Measurements from ENCODE around the gene A4GALT. TPM values are rescaled to one million over a fixed set of nuclear protein-coding genes. Genes with fewer than 3 reads are reported as not detected.
"Not testable (repeated sequence)": the region's sequence is repeated elsewhere in the genome, so short reads cannot be mapped to it uniquely, and the experiment has no call there.

Gene A4GALT
- total RNA-seq, 4 donors from 2014 or later = 5.8 to 13.3 (median 8.6) TPM

DNA sequence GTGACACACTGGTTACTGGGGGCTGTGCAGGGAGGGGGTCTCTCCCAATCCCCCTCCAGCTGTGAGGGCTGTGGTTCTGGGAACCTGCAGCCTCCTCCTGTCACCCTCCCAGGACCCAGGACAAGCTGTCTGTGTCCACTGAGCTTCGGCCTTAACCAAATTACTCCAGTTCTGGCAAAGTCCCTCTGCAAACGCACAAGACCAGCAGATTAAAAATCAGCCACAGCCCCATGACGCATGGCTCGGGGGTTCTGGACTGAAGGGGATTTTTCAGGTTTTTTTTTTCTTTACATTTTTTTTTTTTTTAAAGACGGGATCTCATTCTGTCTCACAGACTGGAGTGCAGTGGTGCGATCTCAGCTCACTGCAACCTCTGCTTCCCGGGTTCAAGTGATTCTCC is 32.2 kb upstream of the A4GALT start:
- H3K27me3 ChIP-seq = no peaks in the 10 kb centered on the region
- peak overlapping the region; percentile 65 to 79 (median 70) for H3K27ac ChIP-seq
- intact Hi-C loops (cut with DNase I; ENCODE audit: low total_unique reads) (loop anchor here (10.0 kb wide), 1 partner anchor 1288 kb away; the partner anchor contains the start of genes ACO2 and PHF5A), in situ Hi-C loops (cut with MboI; ENCODE audit: low sequenced_read_pairs in 4 of 4) (no loop called here)
- H3K9me3 ChIP-seq = no peaks in the 10 kb centered on the region
- no peaks in the 10 kb centered on the region for H3K36me3 ChIP-seq
- peaks cover 9 to 11% of the 10 kb centered on the region in 2 donors for H3K4me1 ChIP-seq
- TF ChIP-seq POLR2A (IDR thresholded peaks at IDR 0.05) = no peak
- TF ChIP-seq, protein P1, sequence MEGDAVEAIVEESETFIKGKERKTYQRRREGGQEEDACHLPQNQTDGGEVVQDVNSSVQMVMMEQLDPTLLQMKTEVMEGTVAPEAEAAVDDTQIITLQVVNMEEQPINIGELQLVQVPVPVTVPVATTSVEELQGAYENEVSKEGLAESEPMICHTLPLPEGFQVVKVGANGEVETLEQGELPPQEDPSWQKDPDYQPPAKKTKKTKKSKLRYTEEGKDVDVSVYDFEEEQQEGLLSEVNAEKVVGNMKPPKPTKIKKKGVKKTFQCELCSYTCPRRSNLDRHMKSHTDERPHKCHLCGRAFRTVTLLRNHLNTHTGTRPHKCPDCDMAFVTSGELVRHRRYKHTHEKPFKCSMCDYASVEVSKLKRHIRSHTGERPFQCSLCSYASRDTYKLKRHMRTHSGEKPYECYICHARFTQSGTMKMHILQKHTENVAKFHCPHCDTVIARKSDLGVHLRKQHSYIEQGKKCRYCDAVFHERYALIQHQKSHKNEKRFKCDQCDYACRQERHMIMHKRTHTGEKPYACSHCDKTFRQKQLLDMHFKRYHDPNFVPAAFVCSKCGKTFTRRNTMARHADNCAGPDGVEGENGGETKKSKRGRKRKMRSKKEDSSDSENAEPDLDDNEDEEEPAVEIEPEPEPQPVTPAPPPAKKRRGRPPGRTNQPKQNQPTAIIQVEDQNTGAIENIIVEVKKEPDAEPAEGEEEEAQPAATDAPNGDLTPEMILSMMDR (IDR thresholded peaks at IDR 0.05 in 4 of 5, conservative IDR thresholded peaks at IDR 0.05 in 1 of 5) = no peak
- DNase-seq (no peak), ATAC-seq (no peak)
- H3K4me3 ChIP-seq = no peak overlapping the region

DNA sequence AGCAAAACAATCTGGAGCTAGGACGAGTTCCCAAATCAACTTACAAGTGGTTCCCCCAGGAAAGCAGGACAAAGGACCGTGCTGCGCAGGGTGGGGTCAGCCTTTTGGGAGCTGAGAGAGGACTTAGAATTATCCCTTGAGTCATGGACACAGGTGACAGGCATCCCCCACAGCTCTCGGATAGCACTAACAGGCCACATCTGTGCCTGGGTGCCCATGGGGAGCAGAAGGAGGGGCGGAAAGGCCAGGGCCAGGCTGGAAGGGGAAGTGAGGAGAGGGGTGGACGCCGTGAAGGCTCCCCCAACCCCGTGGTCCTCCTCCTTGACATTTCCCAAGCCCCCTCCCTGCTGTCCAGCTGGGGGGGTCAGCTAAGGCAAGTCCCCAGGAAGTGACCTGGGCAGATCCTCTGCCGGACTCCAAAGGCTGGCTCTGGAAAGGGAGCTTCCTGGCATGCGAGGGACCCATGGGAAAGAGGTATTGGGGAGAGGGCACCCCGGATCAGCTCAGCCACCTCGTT is 31.6 kb upstream of the A4GALT start:
- no peaks in the 10 kb centered on the region for H3K9me3 ChIP-seq
- no peak overlapping the region for H3K4me3 ChIP-seq
- H3K27me3 ChIP-seq = no peaks in the 10 kb centered on the region
- no peak for DNase-seq
- in situ Hi-C loops (cut with MboI; ENCODE audit: low sequenced_read_pairs in 4 of 4) (no loop called here), intact Hi-C loops (cut with DNase I; ENCODE audit: low total_unique reads) (loop anchor here (10.0 kb wide), 1 partner anchor 1287 kb away; the partner anchor contains the start of genes ACO2 and PHF5A)
- ATAC-seq = peak in 1 of 2 donors; percentile 13
- TF ChIP-seq, protein P1 (IDR thresholded peaks at IDR 0.05 in 4 of 5, conservative IDR thresholded peaks at IDR 0.05 in 1 of 5) = no peak
- no peak for TF ChIP-seq POLR2A (IDR thresholded peaks at IDR 0.05)
- peaks cover 9 to 11% of the 10 kb centered on the region in 2 donors for H3K4me1 ChIP-seq
- no peaks in the 10 kb centered on the region for H3K36me3 ChIP-seq
- peak overlapping the region; percentile 65 to 79 (median 70) for H3K27ac ChIP-seq

DNA sequence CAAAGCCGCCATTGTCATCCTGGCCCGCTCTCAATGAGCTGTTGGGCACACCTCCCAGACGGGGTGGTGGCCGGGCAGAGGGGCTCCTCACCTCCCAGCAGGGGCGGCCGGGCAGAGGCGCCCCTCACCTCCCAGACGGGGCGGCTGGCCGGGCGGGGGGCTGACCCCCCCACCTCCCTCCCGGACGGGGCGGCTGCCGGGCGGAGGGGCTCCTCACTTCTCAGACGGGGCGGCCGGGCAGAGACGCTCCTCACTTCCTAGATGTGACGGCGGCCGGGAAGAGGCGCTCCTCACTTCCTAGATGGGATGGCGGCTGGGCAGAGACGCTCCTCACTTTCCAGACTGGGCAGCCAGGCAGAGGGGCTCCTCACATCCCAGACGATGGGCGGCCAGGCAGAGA is 29.8 kb upstream of the A4GALT start:
- intact Hi-C loops (cut with DNase I; ENCODE audit: low total_unique reads) = loop anchor here (10.0 kb wide), 1 partner anchor 1286 kb away; the partner anchor contains the start of genes ACO2 and PHF5A
- in situ Hi-C loops (cut with MboI; ENCODE audit: low sequenced_read_pairs in 4 of 4) = not testable (repeated sequence)

DNA sequence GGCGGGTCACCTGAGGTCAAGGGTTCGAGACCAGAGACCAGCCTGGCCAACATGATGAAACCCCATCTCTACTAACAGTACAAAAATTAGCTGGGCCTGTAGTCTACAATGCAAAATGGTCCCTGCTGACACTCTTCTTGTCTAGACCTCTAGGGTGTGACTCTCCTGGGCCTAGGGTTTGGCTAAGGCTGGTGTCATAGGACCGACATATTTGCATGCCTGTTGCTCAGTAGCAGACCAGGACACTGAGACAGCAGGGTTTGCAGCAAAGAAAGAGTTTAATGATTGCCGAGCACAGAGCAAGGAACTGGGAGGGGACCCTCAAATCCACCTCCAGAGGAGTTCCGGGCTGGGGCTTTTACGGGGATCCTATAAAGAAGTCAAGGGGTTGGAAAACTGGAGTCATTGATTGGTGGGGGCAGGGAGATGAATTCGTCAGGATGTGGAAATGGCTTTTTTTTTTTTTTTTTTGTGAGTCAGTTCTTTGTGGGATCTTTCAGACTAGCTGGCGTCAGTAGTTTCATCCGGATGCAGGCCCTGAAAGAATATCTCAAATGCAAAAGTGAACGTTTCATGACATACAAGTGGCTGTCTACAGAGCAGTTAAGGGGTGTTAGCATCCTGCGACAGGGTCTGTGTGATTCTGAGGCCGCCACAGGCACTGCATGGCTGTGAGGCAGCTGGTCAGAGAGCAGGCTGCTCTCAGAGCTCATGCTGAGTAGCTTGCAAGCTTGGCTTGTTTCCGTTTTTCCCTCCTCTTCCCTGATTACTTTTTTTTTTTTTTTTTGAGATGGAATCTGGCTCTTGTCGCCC is 27.2 kb upstream of the A4GALT start:
- ATAC-seq (no peak), DNase-seq (no peak)
- H3K4me1 ChIP-seq = peaks cover 18 to 22% of the 10 kb centered on the region in 2 donors
- H3K27ac ChIP-seq = peak overlapping the region; percentile 10 to 68 (median 48)
- in situ Hi-C loops (cut with MboI; ENCODE audit: low sequenced_read_pairs in 4 of 4) = no loop called here
- intact Hi-C loops (cut with DNase I; ENCODE audit: low total_unique reads) = no loop called here
- H3K27me3 ChIP-seq = no peaks in the 10 kb centered on the region
- H3K4me3 ChIP-seq = no peak overlapping the region
- no peaks in the 10 kb centered on the region for H3K36me3 ChIP-seq
- TF ChIP-seq POLR2A (IDR thresholded peaks at IDR 0.05) = no peak
- TF ChIP-seq, protein P1 (IDR thresholded peaks at IDR 0.05 in 4 of 5, conservative IDR thresholded peaks at IDR 0.05 in 1 of 5) = no peak
- no peaks in the 10 kb centered on the region for H3K9me3 ChIP-seq

More for the DNA sequence above, 29.8 kb upstream of the A4GALT start:
- not testable (repeated sequence) for DNase-seq, ATAC-seq, H3K36me3 ChIP-seq, H3K27me3 ChIP-seq, H3K27ac ChIP-seq, H3K9me3 ChIP-seq, H3K4me3 ChIP-seq
- peaks cover 9 to 11% of the 10 kb centered on the region in 2 donors for H3K4me1 ChIP-seq

DNA sequence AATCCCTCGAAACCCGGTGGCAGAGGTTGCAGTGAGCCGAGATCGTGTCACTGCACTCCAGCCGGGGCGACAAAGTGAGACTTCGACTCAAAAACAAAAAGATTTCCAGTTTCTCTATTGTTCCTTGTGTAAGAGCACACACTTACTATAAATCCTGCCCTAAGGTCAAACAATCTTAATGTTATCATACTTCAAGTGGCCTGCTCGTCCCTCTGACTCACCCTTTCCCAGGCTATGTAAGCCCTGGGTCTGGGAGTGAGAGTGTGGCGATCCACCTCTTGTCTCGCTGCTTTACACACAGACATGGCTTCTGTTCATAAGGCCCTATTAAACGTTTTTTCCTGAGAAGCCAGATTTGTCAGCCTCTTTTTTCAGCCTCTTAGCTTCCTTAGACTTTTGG is 24.4 kb upstream of the A4GALT start:
- H3K27ac ChIP-seq = no peak overlapping the region
- H3K9me3 ChIP-seq = no peaks in the 10 kb centered on the region
- no peak for TF ChIP-seq POLR2A (IDR thresholded peaks at IDR 0.05)
- TF ChIP-seq, protein P1 (IDR thresholded peaks at IDR 0.05 in 4 of 5, conservative IDR thresholded peaks at IDR 0.05 in 1 of 5) = no peak
- peaks cover 12 to 15% of the 10 kb centered on the region in 2 donors for H3K4me1 ChIP-seq
- H3K36me3 ChIP-seq = no peaks in the 10 kb centered on the region
- no peak overlapping the region for H3K4me3 ChIP-seq
- intact Hi-C loops (cut with DNase I; ENCODE audit: low total_unique reads) = no loop called here
- H3K27me3 ChIP-seq = no peaks in the 10 kb centered on the region
- no peak for DNase-seq
- ATAC-seq = no peak
- in situ Hi-C loops (cut with MboI; ENCODE audit: low sequenced_read_pairs in 4 of 4) = no loop called here

Data from gastrocnemius medialis (tissue), 4 donors.